HG03095 (cell line): ENCODE data around the gene DYNLT2.

Experiments
- ATAC-seq: cut with Tn5 transposase; IDR thresholded peaks from one replicate; pipeline ENCODE4 v1.9.1; 2021; ENCODE audit warnings: moderate library complexity; ENCODE audit not compliant: unreplicated experiment

The DYNLT2 gene

GRCh38 chr6:169738976-169739529, 12.3 kb downstream of the DYNLT2 start:
- ATAC-seq, result no peak

GRCh38 chr6:169738204-169738975, 13.0 kb downstream of the DYNLT2 start:
- no peak for ATAC-seq

GRCh38 chr6:169729961-169730360, 21.4 kb downstream of the DYNLT2 start:
- ATAC-seq, result no peak

- no peak for ATAC-seq
Observed at GRCh38 chr6:169726963-169727362, 24.4 kb downstream of the DYNLT2 start.

GRCh38 chr6:169726049-169726400, 25.3 kb downstream of the DYNLT2 start:
- no peak for ATAC-seq

GRCh38 chr6:169725125-169726048, 26.0 kb downstream of the DYNLT2 start:
- ATAC-seq, result peak; percentile 18

- ATAC-seq, result peak; percentile 42
Observed at GRCh38 chr6:169724494-169725124, 26.8 kb downstream of the DYNLT2 start, which contains the start of gene PHF10. TSS of gene PHF10 (minus strand) at chr6:169724500. CDS start at chr6:169723931, 569 bp downstream.

GRCh38 chr6:169723991-169724493, 27.3 kb downstream of the DYNLT2 start:
- ATAC-seq, result peak; percentile 40

- peak; percentile 39 for ATAC-seq
Observed at GRCh38 chr6:169723200-169723909, 28.0 kb downstream of the DYNLT2 start.

GRCh38 chr6:169722362-169723199, 28.8 kb downstream of the DYNLT2 start:
- ATAC-seq, result peak; percentile 19

- ATAC-seq, result no peak
Observed at GRCh38 chr6:169720207-169720855, 31.0 kb downstream of the DYNLT2 start.

- ATAC-seq, result no peak
Observed at GRCh38 chr6:169719117-169719516, 32.3 kb downstream of the DYNLT2 start.

GRCh38 chr6:169714595-169714994, 36.8 kb downstream of the DYNLT2 start:
- ATAC-seq, result no peak

GRCh38 chr6:169714178-169714577, 37.2 kb downstream of the DYNLT2 start:
- ATAC-seq, result no peak

- no peak for ATAC-seq
Observed at GRCh38 chr6:169710009-169710408, 41.4 kb downstream of the DYNLT2 start.

GRCh38 chr6:169709293-169709692, 42.1 kb downstream of the DYNLT2 start:
- ATAC-seq, result no peak

GRCh38 chr6:169707772-169708171, 43.6 kb downstream of the DYNLT2 start:
- no peak for ATAC-seq

- no peak for ATAC-seq
Observed at GRCh38 chr6:169702840-169703246, 48.5 kb downstream of the DYNLT2 start.
